Stimulated activated CD8-positive, alpha-beta memory T cell treated with anti-CD3 and anti-CD28 coated beads, Interleukin-4, amount 100 ng/mL, for 48 hours (primary cell): ENCODE results near the gene ELL.
"Not testable (repeated sequence)": the region's sequence is repeated elsewhere in the genome, so short reads cannot be mapped to it uniquely, and the experiment has no call there.

Source experiments
- DNase-seq: peaks from one replicate; pipeline ENCODE4 v3.0.0-alpha.2; 2020

ELL gene

GRCh38 chr19:18529782-18530181 lies 7.9 kb upstream of the ELL start:
- no peak for DNase-seq

DNA sequence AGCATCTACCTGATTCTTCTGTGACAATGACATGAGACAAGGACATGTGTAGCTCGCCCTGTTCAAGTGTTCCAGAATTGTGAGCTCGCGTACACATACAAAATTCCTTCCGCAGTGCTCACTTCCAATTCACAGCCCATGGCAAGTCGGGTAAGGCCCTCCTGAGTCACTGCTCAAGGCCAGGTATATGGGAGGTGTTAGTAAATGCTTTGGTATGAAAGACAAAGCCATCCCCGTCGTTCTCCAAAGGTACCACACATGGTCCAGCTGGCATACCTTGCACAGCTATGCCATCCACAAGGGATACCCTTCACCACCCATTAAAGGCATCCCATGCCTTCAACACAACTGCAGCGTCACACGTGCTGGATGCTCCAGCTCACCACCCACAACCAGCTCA lies 4.4 kb upstream of the ELL start:
- no peak for DNase-seq

- DNase-seq = no peak
Observed at GRCh38 chr19:18523841-18524240, 2.0 kb upstream of the ELL start.

GRCh38 chr19:18522862-18523440 lies 1.1 kb upstream of the ELL start:
- DNase-seq = not testable (repeated sequence)

DNA sequence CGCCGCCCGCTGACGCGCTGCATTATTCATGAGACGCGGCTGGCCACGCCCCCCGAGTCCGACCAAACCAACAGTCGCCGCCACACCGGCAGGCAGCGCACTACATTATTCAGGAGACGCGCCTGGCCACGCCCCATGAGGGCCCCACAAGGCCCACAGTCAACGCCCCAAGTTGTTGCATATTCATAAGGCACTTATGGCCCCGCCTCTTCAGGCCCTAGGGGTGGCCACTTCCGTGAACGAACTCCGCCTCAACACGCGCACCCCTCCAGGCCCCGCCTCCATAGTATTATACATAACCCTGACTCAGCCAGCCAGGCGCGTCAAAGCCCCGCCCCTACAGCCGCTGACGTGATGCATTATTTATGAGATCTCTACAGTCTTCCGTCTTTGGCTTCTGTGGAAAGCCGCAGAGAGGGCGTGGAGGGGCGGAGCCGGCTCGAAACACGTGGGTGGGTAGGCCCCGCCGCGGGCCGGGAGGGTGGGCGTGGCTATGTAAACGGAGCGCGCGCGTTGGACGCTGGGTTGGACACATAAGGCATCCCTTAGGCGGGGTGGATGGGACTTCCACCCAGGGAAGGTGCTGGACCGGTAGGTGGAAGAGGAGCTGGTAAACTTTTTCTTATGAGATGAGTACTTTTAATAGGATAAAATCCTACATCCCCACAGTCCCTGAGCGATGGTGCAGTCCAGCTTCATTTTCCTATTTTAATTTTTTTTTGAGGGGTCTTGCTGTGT lies 423 bp upstream of the ELL start:
- DNase-seq = peak; percentile 100

DNA sequence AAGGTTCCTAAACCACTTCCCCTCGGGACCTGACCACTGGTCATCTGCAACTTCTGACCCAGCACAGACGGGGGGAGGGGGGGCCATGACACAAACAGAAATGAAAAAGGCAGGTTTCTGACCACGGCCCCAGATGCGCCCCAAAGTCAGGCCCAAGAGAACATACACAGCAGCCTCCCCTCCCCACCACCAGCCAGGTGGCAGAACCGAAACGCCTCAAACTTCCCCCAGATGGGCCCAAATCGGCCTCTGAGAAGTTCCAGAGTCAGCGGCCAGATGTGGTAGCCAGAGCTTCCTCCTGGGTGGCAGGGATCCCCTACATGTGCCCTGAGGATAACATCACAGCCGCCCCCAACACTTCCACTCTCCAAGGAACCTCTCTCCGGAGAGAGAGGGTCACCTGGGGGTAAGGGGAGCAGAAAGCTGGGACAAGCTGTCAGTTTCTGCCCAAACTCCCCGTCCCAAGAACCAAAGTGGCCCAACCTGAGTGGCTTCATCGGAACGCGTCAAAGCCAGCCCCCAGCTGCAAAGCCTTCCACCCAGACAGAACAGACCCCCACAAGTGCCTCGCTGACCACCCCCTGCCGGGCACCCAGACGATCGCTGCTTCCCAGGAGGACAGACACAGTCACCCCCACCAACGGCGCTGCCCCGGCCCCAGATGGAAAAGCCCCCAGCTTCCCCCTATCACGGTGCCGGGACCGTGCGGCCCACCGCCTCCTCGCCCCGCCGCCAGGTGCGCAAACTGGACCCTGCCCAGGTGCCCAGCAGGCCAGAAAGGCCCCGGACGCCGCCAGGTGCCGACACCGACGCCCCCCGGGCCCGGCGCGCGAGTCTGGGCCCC lies 800 bp downstream of the ELL start:
- peak; percentile 46 for DNase-seq

DNA sequence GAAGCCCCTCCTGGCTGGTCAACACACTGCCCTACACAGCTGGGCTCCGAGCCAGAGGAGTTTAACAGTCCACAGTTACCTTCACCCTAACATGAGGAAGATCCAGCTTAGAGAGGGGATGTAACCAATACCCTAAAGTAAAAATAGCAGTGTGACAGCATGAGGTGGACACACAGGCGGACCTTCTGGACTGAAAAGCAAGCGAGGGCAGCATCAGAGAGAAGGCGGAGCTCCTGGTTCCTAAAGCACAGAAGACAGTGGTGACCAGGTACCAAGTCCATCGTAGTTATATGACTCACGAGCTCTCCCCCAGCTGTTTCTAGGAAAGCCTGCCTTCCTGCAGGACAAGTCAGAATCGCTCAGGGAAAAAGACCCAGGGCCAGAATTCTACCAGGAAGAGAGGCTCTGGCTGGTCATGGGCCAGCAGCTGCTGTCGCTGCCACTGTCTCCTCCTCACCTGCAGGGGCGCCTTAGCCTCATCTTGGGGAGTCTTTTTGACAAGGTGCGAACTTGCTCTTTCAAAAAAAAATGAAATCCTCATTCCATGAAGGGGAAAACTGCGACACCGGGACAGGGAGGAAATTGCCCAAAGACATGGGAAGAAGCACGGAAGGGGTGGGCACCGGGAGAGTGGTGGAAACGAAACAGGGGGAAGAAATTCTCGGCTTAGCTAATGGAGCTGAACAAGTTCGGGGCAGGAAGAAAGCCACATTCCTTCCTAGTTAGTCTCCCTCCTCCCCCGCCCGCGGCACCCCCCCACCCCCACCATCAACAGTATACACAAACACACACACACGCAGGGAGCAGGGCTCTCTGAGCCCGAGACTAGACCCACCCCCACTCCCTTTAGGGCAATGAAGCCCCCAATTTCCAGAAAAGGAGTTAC lies 1.7 kb downstream of the ELL start:
- peak; percentile 70 for DNase-seq

DNA sequence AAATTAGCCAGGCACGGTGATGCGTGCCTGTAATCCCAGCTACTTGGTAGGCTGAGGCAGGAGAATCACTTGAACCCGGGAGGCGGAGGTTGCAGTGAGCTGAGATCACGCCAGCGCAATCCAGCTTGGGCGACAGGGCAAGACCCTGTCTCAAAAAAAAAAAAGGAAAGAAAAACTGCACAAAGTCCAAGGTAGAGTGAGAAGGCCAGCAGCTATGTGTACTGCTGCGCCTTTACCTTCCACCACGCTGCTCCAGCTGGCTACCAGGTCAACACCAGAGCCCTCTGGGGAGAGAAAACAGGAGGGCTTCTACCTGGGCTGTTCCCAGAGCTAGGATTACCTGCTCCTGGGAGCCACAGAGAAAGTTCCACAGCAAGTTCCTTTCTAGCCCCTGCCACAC lies 3.2 kb downstream of the ELL start:
- DNase-seq = no peak

DNA sequence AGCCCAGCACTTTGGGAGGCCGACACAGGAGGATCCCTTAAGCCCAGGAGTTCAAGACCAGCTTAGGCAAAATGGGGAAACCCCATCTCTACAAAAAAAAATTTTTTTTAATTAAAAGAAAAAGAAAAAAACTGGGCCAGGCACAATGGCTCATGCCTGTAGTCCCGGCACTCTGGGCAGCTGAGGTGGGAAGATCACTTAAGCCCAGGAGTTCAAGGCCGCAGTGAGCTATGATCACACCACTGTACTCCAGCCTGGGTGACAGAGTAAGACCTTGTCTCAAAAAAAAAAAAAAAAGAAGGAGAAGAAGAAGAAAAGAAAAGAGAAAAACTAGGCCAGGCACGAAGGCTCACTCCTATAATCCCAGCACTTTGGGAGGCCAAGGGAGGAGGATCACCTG lies 4.3 kb downstream of the ELL start:
- no peak for DNase-seq

- DNase-seq = no peak
Observed at GRCh38 chr19:18515959-18516358, 5.9 kb downstream of the ELL start.

DNA sequence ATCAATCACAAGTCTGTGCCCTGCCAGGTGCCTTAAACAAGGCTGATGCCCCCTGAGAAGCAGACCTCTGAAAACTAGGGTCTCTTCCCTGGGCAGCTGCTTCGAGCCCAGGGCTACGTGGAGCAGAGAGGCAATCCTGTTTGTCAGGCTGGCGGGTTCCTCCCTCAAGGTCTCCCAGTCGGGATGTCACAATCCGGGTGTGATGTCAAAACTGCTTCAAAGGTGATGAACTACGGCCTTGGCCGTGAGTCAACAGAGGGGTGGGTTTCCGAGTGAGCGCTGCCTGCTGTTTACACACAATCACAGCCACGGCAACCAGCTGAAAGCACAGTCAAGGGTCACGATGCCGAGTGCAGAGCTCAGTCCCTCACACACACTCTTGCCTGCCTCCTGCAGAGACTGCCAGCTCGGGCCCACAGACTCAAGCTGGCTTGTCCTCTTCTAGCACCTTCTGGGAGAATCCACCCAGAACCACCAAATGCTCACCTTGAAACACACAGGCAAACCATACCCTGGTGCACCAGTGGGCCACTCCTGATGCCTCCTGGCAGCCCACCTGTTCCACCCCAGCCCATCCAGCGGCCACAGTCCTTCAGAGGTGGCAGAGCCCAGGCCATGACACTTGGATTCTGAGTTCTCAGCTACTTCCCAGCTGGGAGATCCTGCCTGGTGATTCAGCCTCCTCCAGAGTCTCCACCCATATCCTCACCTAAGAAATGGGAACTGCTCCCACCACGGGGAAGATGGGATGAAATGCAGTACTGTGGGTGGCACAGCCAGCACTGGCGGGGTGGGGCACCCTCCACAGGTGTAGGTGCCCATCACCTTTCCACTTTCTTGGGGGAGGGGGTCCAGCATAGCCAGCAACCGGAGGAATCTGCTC lies 6.8 kb downstream of the ELL start:
- DNase-seq = no peak

- no peak for DNase-seq
Observed at GRCh38 chr19:18513868-18514267, 8.0 kb downstream of the ELL start.

DNA sequence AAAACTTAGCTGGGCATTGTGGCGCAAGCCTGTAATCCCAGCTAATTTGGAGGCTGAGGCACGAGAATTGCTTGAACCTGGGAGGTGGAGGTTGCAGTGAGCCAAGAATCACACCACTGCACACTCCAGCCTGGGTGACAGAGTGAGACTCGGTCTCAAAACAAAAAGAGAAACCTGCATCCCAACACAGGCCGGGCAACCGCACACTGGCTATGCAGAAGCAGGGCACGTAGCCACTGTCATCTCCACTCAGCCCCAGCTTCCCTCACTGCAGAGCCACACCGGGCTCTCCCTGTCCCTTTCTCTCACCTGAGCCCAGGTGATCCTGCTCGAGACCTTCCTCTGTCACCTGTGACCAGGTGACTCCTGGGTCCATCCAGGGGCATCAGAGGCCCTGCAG lies 11.7 kb downstream of the ELL start:
- DNase-seq = no peak

DNA sequence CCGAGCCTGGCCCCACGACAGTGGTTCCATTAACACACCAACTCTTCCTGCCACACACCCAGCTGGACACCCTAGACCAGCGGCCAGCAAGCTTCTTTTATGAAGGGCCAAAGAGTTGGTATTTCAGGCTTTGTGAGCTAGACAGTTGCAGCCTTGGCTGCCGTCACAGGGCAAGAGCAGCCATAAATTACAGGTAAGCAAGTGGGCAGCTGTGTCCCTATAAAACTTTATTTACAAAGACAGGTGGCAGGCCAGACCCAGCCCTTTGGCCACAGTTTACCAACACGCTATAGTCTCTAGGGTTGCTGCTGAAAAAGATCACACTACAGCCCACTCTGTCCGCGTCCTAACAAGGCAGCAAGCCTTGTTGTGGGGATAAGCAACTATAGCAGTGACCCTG lies 13.3 kb downstream of the ELL start:
- DNase-seq = no peak

DNA sequence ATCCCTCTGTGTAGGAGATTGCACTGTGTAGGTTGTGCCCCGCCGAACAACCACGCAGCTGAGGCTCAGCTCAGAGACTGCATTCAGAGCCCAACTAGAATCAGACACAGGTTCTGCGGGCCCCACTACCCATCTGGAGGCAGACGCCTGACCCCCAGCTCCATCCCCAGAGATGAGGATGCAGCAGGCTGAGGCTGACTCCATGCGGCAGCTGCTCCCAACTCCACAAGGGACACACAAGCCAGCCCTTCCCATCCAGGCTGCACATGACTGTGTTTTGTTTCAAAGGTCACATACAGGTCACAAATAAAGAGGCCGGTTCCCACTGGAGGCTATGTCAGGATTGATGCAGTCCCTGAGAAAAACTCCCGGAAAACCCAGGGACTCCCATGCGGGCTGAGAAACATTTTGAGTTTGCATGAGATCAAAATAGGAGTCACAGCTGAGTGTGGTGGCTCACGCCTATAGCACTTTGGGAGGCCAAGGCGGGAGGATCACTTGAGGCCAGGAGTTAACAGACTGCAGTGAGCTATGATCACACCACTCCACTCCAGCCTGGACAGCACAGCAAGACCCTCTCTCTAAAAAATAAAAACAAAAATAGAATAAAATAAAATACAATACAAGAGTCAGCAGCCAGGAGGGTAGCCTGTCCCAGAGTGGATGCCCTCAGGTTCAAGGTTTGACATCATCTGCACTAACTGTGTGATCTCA lies 14.0 kb downstream of the ELL start:
- no peak for DNase-seq

- peak; percentile 41 for DNase-seq
Observed at GRCh38 chr19:18507021-18507726, 14.7 kb downstream of the ELL start.

DNA sequence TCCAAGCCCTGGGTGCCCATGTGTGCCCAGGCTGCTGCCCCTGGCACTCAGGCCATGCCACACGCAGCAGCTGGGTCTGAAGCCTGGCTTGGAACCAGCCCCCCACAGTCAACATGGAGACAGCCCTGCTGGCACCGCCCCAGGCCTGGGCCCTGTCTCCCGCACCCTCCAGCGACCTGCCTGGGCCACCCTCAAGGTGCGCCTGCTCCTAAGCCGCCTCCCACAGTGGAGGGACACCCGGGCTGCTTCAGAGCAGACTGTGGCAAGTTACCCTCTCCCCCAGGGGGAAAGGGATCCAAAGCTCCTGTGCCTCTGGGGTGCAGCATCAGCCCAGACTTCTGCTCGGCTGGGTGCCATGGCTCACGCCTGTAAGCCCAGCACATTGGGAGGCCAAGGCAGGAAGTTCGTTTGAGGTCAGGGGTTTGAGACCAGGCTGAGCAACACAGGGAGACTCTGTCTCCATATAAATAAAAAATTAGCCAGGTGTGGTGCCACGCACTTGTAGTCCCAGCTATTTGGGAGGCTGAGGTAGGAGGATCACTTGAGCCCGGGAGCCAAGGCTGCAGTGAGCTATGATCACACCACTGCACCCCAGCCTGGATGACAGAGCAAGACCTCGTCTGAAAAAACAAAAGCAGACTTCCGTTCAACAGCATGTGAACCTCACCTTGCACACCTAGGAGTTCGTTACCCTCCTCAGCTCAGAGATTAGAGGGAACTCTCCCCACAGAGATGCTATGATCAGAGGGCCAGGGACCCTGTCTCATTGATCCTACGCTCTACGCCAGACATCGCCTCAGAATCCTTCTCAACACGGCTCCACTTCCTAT lies 15.6 kb downstream of the ELL start:
- DNase-seq = no peak

DNA sequence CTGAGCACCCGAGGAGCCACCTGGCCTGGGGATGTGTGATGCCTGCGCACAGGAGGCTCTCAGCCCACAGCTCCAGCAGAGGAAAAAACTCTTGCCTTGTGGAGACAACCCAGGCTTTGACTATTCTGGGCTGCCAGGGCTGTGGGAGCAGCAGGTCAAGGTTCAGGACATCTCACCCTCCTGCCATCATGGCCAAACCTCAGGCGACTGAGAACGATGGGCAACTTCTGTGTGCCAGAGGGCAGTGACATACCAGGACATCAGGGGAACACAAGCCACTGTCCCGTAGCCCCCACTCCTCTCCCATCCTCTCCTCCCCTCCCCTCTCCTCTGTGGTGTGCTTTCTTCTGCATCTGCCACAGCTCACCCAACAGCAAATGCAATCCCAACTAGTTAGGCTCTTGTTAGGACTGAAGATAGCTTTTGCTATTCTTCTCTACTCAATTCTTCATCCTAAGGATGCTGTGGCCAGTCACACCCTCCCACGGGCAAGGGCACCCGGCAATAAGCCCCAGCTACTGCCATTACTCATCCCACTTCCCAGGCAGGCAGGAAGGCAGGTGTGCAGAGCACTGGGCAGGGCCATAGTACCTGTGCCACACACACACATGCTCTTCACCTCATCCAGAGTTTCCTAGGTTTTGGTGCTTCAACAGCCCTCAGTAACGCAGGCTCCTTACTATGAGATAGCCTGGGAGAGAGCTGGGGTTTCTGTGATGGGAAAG lies 16.8 kb downstream of the ELL start:
- DNase-seq = peak; percentile 48
